ENCODE measurements around the gene SGO1.

Gene SGO1

GRCh38 chr3:20128358-20128757 is 57.6 kb downstream of the SGO1 start:
- TF ChIP-seq CTCF (IDR thresholded peaks at IDR 0.05; ENCODE audit: low read depth, low read length), result no peak
- no peak overlapping the region for H3K4me3 ChIP-seq (ENCODE audit: low read depth, low read length)

GRCh38 chr3:20125897-20126296 is 60.1 kb downstream of the SGO1 start:
- H3K4me3 ChIP-seq (ENCODE audit: low read depth, low read length), result no peak overlapping the region
- no peak for TF ChIP-seq CTCF (IDR thresholded peaks at IDR 0.05; ENCODE audit: low read depth, low read length)

- no peak for TF ChIP-seq CTCF (IDR thresholded peaks at IDR 0.05; ENCODE audit: low read depth, low read length)
- H3K4me3 ChIP-seq (ENCODE audit: low read depth, low read length), result no peak overlapping the region
Observed at GRCh38 chr3:20125289-20125688, 60.7 kb downstream of the SGO1 start.

- no peak for TF ChIP-seq CTCF (IDR thresholded peaks at IDR 0.05; ENCODE audit: low read depth, low read length)
Observed at GRCh38 chr3:20123131-20123652, 62.8 kb downstream of the SGO1 start.

GRCh38 chr3:20121088-20121487 is 64.9 kb downstream of the SGO1 start:
- TF ChIP-seq CTCF (IDR thresholded peaks at IDR 0.05; ENCODE audit: low read depth, low read length), result no peak
- no peak overlapping the region for H3K4me3 ChIP-seq (ENCODE audit: low read depth, low read length)

More at GRCh38 chr3:20123131-20123652, 62.8 kb downstream of the SGO1 start:
- H3K4me3 ChIP-seq (ENCODE audit: low read depth, low read length), result no peak overlapping the region

Measured in WI38 (cell line).